GM18867 (cell line): ENCODE results near the gene VWA3B.
"Not testable (repeated sequence)": the region's sequence is repeated elsewhere in the genome, so short reads cannot be mapped to it uniquely, and the experiment has no call there.

Source experiments
- ATAC-seq: cut with Tn5 transposase; IDR thresholded peaks from one replicate; pipeline ENCODE4 v1.9.1; 2021; ENCODE audit warnings: mild to moderate bottlenecking, moderate library complexity; ENCODE audit not compliant: unreplicated experiment

The VWA3B gene

GRCh38 chr2:98086491-98087446 lies at the start of gene VWA3B:
Gene VWA3B, plus strand, starts transcription at chr2:98087167. Its CDS starts 5,926 bp downstream, at chr2:98093093.
- ATAC-seq: peak; percentile 94

GRCh38 chr2:98037206-98037605 lies 49.8 kb upstream of the VWA3B start:
- ATAC-seq: no peak

- no peak for ATAC-seq
Observed at GRCh38 chr2:98037666-98038336, 49.2 kb upstream of the VWA3B start.

- ATAC-seq: no peak
Observed at GRCh38 chr2:98039085-98039756, 47.7 kb upstream of the VWA3B start.

- no peak for ATAC-seq
Observed at GRCh38 chr2:98040331-98040939, 46.5 kb upstream of the VWA3B start.

- ATAC-seq: no peak
Observed at GRCh38 chr2:98043101-98043500, 43.9 kb upstream of the VWA3B start.

GRCh38 chr2:98044730-98045129 lies 42.2 kb upstream of the VWA3B start:
- not testable (repeated sequence) for ATAC-seq

GRCh38 chr2:98050070-98050469 lies 36.9 kb upstream of the VWA3B start:
- ATAC-seq: no peak

- ATAC-seq: no peak
Observed at GRCh38 chr2:98058191-98058975, 28.6 kb upstream of the VWA3B start.

- no peak for ATAC-seq
Observed at GRCh38 chr2:98060277-98060676, 26.7 kb upstream of the VWA3B start.

- no peak for ATAC-seq
Observed at GRCh38 chr2:98063291-98063854, 23.6 kb upstream of the VWA3B start.

- no peak for ATAC-seq
Observed at GRCh38 chr2:98065808-98066207, 21.2 kb upstream of the VWA3B start.

GRCh38 chr2:98067160-98067559 lies 19.8 kb upstream of the VWA3B start:
- no peak for ATAC-seq

GRCh38 chr2:98070081-98070480 lies 16.9 kb upstream of the VWA3B start:
- no peak for ATAC-seq

GRCh38 chr2:98072442-98072841 lies 14.5 kb upstream of the VWA3B start:
- no peak for ATAC-seq

- ATAC-seq: no peak
Observed at GRCh38 chr2:98078701-98079100, 8.3 kb upstream of the VWA3B start.

GRCh38 chr2:98084151-98084868 lies 2.7 kb upstream of the VWA3B start:
- ATAC-seq: no peak

- ATAC-seq: no peak
Observed at GRCh38 chr2:98084869-98085238, 2.1 kb upstream of the VWA3B start.

- ATAC-seq: no peak
Observed at GRCh38 chr2:98085649-98086048, 1.3 kb upstream of the VWA3B start.
